Measurements from ENCODE around the gene ZNF99. TPM values are rescaled to one million over a fixed set of nuclear protein-coding genes. Genes with fewer than 3 reads are reported as not detected.
"Not testable (repeated sequence)": the region's sequence is repeated elsewhere in the genome, so short reads cannot be mapped to it uniquely, and the experiment has no call there.

ZNF99 gene
- total RNA-seq, 4 donors from 2014 or later = not detected

DNA sequence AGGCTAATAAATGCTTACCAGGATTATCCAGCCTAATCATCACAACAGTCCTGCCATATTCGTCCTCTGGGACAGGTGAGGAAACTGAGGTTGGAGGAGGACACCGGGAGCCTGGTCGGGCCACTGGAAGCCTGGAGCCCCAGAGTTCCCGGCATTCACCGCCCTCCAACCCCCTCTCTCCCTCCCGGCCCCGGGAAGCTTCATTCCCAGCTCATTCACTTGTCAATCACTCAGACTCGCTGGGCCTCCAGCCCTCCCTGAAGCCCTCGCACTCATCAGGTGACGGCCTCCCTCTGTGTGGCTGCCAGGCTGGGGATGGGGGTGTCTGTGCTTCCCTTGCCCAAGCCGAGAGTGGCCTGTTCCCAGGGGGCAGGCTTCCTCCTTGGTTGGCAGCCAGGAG lies 22.5 kb upstream of the ZNF99 start:
- Histone ChIP-seq H3K27me3 (peaks cover 0 to 18% (median 0%) of the 10 kb centered on the region in 4 donors), H3K4me1 (no peaks in the 10 kb centered on the region), H3K9me3 (peaks cover 0 to 53% (median 0%) of the 10 kb centered on the region in 3 donors), H3K27ac (no peak overlapping the region), H3K4me3 (no peak overlapping the region), H3K36me3 (no peaks in the 10 kb centered on the region)
- no peak for TF ChIP-seq POLR2A (IDR thresholded peaks at IDR 0.05)
- TF ChIP-seq, protein P1, sequence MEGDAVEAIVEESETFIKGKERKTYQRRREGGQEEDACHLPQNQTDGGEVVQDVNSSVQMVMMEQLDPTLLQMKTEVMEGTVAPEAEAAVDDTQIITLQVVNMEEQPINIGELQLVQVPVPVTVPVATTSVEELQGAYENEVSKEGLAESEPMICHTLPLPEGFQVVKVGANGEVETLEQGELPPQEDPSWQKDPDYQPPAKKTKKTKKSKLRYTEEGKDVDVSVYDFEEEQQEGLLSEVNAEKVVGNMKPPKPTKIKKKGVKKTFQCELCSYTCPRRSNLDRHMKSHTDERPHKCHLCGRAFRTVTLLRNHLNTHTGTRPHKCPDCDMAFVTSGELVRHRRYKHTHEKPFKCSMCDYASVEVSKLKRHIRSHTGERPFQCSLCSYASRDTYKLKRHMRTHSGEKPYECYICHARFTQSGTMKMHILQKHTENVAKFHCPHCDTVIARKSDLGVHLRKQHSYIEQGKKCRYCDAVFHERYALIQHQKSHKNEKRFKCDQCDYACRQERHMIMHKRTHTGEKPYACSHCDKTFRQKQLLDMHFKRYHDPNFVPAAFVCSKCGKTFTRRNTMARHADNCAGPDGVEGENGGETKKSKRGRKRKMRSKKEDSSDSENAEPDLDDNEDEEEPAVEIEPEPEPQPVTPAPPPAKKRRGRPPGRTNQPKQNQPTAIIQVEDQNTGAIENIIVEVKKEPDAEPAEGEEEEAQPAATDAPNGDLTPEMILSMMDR (IDR thresholded peaks at IDR 0.05) = no peak
- 22 to 32% methylated on average over 4 to 9 of the region's 11 CpGs for WGBS, 2 donors
- intact Hi-C loops (cut with DNase I) = no loop called here
- no peak for DNase-seq

DNA sequence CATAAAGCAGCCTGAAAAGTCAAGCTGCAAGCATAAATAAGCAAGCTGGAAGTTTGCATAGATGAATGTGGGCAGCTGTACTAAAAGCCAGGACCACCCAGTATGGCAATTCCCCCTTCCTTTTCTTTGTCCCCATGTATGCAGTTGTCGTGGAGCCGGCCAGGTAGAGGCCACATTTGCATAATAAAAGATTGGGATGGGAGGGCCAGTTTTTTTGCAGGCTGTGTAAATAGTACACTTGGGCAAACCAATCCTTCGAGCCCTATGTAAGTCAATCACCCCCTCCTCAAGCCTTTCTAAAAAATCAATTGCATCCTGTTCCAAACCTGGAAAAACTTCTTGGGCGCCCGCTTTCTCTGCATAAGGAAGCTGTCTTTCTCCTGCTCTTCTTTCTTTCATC lies 13.1 kb upstream of the ZNF99 start:
- 38 to 56% methylated on average over 5 of the region's 5 CpGs for WGBS, 2 donors
- DNase-seq = no peak

DNA sequence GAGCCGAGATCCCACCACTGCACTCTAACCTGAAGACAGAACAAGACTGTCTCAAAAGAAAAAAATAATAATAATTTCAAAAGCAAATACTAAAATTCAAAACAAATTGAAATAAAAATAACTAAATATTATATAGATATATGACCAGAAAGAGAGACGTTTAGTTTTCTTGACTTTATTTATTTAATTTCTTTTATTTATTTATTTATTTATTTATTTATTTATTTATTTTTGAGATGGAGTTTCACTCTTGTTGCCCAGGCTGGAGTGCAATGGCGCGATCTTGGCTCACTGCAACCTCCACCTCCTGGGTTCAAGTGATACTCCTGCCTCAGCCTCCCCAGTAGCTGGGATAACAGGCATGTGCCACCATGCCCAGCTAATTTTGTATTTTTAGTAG lies 8.9 kb upstream of the ZNF99 start:
- H3K36me3 ChIP-seq; H3K27ac ChIP-seq; H3K4me3 ChIP-seq; intact Hi-C loops (cut with DNase I); H3K4me1 ChIP-seq; DNase-seq; H3K27me3 ChIP-seq: not testable (repeated sequence)
- WGBS, 2 donors = 86 to 92% methylated on average over 4 of the region's 4 CpGs
- H3K9me3 ChIP-seq = peaks cover 0 to 60% (median 15%) of the 10 kb centered on the region in 3 donors

More for the DNA sequence above, 13.1 kb upstream of the ZNF99 start:
- Histone ChIP-seq H3K4me3 (no peak overlapping the region), H3K27me3 (no peaks in the 10 kb centered on the region), H3K9me3 (peaks cover 0 to 75% (median 25%) of the 10 kb centered on the region in 3 donors), H3K27ac (no peak overlapping the region), H3K36me3 (no peaks in the 10 kb centered on the region), H3K4me1 (no peaks in the 10 kb centered on the region)
- intact Hi-C loops (cut with DNase I) = no loop called here
- TF ChIP-seq, protein P1 (IDR thresholded peaks at IDR 0.05) = no peak
- TF ChIP-seq POLR2A (IDR thresholded peaks at IDR 0.05) = no peak

DNA sequence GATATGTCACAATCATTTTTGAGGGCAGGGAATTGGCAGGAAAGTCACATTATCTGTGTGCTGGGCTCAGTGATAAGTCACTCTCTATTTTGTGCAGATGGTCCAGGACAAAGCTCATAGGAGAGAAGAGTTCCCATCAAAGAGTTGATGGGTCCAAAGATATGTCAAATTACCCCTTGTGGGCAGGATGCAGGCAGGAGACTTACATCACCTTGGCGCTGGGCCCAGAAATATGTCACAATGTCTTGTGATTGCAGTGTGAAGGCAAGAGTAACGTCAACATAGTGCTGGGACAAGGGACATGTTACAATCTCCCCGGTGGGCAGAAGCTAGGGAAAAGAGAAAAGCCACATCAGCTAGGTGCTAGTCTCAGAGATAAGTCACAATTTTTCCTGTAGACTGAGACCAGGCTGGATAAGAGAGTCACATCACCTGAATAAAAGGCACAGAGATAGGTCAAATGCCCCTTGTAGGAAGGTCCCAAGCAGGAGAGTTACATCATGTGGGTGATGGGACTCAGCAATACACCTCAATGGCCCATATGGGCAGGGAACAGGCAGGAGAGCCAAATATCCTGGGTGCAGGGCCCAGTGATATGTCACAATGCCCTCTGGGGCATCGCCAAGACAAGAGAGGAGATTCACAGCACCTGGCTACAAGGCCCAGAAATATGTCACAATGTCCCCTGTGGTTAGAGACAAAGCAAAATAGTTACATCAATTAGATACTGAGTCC lies 47.9 kb downstream of the ZNF99 start:
- no peak for DNase-seq
- intact Hi-C loops (cut with DNase I) = no loop called here
- H3K27ac ChIP-seq = no peak overlapping the region
- no peaks in the 10 kb centered on the region for H3K4me1 ChIP-seq
- TF ChIP-seq, protein P1 (IDR thresholded peaks at IDR 0.05) = no peak
- no peak for TF ChIP-seq POLR2A (IDR thresholded peaks at IDR 0.05)
- no peaks in the 10 kb centered on the region for H3K27me3 ChIP-seq
- H3K9me3 ChIP-seq = peaks cover 0 to 77% (median 6%) of the 10 kb centered on the region in 3 donors
- H3K4me3 ChIP-seq = no peak overlapping the region
- 66 to 89% methylated on average over 4 of the region's 4 CpGs for WGBS, 2 donors
- no peaks in the 10 kb centered on the region for H3K36me3 ChIP-seq

DNA sequence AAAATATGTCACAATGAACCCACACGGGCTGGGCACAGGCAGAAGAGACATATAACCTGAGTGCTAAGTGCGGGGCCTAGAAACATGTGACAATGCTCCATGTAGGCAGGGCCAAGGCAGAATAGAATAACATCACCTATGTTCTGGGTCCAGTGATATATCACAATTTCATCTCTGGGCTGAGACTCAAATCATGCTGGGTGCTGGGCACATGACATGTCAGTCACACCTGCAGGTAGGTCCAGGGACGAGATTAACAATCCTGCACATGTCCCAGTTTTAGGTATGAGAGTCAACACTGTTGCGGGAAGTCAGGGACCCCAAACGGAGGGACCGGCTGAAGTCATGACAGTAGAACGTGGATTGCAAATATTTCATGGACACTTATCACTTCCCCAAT lies 50.3 kb downstream of the ZNF99 start:
- Histone ChIP-seq H3K9me3 (peaks cover 0 to 68% (median 0%) of the 10 kb centered on the region in 3 donors), H3K4me1 (no peaks in the 10 kb centered on the region), H3K27me3 (no peaks in the 10 kb centered on the region), H3K27ac (no peak overlapping the region), H3K4me3 (no peak overlapping the region), H3K36me3 (no peaks in the 10 kb centered on the region)
- intact Hi-C loops (cut with DNase I) = no loop called here
- WGBS, 2 donors = 65 to 79% methylated on average over 6 to 7 of the region's 7 CpGs
- no peak for DNase-seq
- TF ChIP-seq, protein P1 (IDR thresholded peaks at IDR 0.05) = no peak
- no peak for TF ChIP-seq POLR2A (IDR thresholded peaks at IDR 0.05)

DNA sequence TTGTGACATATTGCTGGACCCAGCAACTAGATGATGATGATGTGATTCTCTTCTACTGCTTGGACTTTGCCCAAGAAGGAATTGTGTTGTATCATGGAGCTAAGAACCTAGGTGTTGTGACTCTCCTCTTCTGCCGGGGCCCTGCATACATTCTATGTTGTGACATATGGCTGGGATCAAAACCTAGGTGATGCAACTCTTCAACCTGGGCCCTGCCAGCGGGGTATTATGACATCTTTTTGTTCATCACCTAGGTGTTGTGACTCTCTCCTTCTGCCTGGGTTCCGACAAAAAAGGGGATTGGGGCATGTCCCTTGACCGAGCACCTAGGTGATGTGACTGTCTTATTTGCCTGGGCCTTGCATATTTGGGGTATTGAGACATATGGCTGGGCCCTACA lies 55.7 kb downstream of the ZNF99 start:
- DNase-seq = not testable (repeated sequence)
- WGBS, 2 donors = 66% methylated on average over 3 of the region's 4 CpGs; no CpG with 5 or more reads in 1 of the 2 donors

DNA sequence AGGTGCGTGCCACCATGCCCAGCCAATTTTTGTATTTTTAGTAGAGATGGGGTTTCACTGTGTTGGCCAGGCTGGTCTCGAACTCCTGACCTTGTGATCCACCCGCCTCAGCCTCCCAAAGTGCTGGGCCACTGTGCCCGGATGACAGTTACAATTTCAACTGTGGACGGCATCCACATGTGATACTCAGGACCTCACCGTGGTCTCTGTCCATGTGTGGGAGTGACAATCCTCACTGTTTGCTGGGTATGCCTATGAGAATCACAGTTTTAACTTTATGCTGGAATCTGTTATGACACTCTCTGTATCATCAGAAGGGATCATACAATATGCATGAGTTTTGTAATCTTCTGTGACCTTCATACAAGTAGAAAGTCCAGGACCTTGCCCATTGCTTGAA lies 62.4 kb downstream of the ZNF99 start:
- H3K4me3 ChIP-seq; H3K36me3 ChIP-seq; H3K27ac ChIP-seq; H3K4me1 ChIP-seq; H3K27me3 ChIP-seq; DNase-seq; intact Hi-C loops (cut with DNase I): not testable (repeated sequence)
- H3K9me3 ChIP-seq = peaks cover 0 to 36% (median 6%) of the 10 kb centered on the region in 3 donors
- WGBS, 2 donors = 87% methylated on average over 6 of the region's 6 CpGs; no CpG with 5 or more reads in 1 of the 2 donors

More for the DNA sequence above, 55.7 kb downstream of the ZNF99 start:
- H3K27ac ChIP-seq; H3K4me3 ChIP-seq; H3K4me1 ChIP-seq; H3K36me3 ChIP-seq; intact Hi-C loops (cut with DNase I); H3K27me3 ChIP-seq: not testable (repeated sequence)
- peaks cover 0 to 35% (median 3%) of the 10 kb centered on the region in 3 donors for H3K9me3 ChIP-seq

Data from esophagus squamous epithelium (tissue), 5 donors.